ENCODE results near the gene GSK3A.

Gene GSK3A

GRCh38 chr19:42202290-42202880, 40.0 kb downstream of the GSK3A start:
- Histone ChIP-seq H2BK5ac (ENCODE audit: low read depth, low read length, poor library complexity, severe bottlenecking) (no peak overlapping the region), H3K14ac (ENCODE audit: low read length in 2 of 2) (no peak overlapping the region), H2BK15ac (ENCODE audit: low read depth, poor library complexity, severe bottlenecking) (no peak overlapping the region), H3K9ac (ENCODE audit: low read length) (no peak overlapping the region), H2AK5ac (ENCODE audit: low read length, severe bottlenecking) (no peak overlapping the region), H3K4ac (ENCODE audit: low read depth in 1 of 2, low read length in 2 of 2) (no peak overlapping the region), H3K4me3 (ENCODE audit: insufficient read depth in 1 of 2, low read depth in 1 of 2, low read length in 2 of 2) (no peak overlapping the region), H2BK120ac (ENCODE audit: low read depth, low read length) (no peak overlapping the region), H3K9me3 (ENCODE audit: control insufficient read depth, low read length) (no peaks in the 10 kb centered on the region), H4K91ac (ENCODE audit: low read length) (no peak overlapping the region), H3K18ac (ENCODE audit: low read depth in 1 of 2, low read length in 2 of 2) (no peak overlapping the region), H2BK12ac (ENCODE audit: low read length in 2 of 2) (no peak overlapping the region), H3K36me3 (ENCODE audit: control insufficient read depth in 1 of 2, insufficient read depth in 2 of 2, low read depth in 1 of 2, low read length in 2 of 2) (peaks cover 83 to 86% of the 10 kb centered on the region in 2 experiments), H3K27me3 (ENCODE audit: control insufficient read depth in 1 of 2, insufficient read depth in 1 of 2, low read length in 2 of 2) (no peaks in the 10 kb centered on the region), H3K79me1 (replicated peaks; ENCODE audit: low read length, poor library complexity, severe bottlenecking) (peaks cover 63% of the 10 kb centered on the region), H3K27ac (ENCODE audit: low read length, poor library complexity, severe bottlenecking) (no peak overlapping the region), H3K4me1 (ENCODE audit: control insufficient read depth, insufficient read depth, low read depth, low read length) (peaks cover 22% of the 10 kb centered on the region), H2AFZ (ENCODE audit: low read depth, low read length) (no peak overlapping the region), H3K4me2 (ENCODE audit: low read length, poor library complexity, severe bottlenecking) (no peak overlapping the region), H4K8ac (ENCODE audit: low read length) (no peak overlapping the region), H3K23ac (ENCODE audit: low read length in 2 of 2) (no peak overlapping the region)
- DNase-seq, result no peak
- 95% methylated on average over 5 of the region's 5 CpGs for WGBS

- Histone ChIP-seq H3K18ac (ENCODE audit: low read depth in 1 of 2, low read length in 2 of 2) (no peak overlapping the region), H3K27me3 (ENCODE audit: control insufficient read depth in 1 of 2, insufficient read depth in 1 of 2, low read length in 2 of 2) (no peaks in the 10 kb centered on the region), H2AK5ac (ENCODE audit: low read length, severe bottlenecking) (no peak overlapping the region), H3K9me3 (ENCODE audit: control insufficient read depth, low read length) (no peaks in the 10 kb centered on the region), H2BK5ac (ENCODE audit: low read depth, low read length, poor library complexity, severe bottlenecking) (no peak overlapping the region), H3K9ac (ENCODE audit: low read length) (no peak overlapping the region), H2AFZ (ENCODE audit: low read depth, low read length) (no peak overlapping the region), H2BK12ac (ENCODE audit: low read length in 2 of 2) (no peak overlapping the region), H2BK15ac (ENCODE audit: low read depth, poor library complexity, severe bottlenecking) (no peak overlapping the region), H2BK120ac (ENCODE audit: low read depth, low read length) (no peak overlapping the region), H4K8ac (ENCODE audit: low read length) (no peak overlapping the region), H3K36me3 (ENCODE audit: control insufficient read depth in 1 of 2, insufficient read depth in 2 of 2, low read depth in 1 of 2, low read length in 2 of 2) (peaks cover 83 to 86% of the 10 kb centered on the region in 2 experiments), H3K14ac (ENCODE audit: low read length in 2 of 2) (no peak overlapping the region), H3K27ac (ENCODE audit: low read length, poor library complexity, severe bottlenecking) (no peak overlapping the region), H4K91ac (ENCODE audit: low read length) (no peak overlapping the region), H3K4me3 (ENCODE audit: insufficient read depth in 1 of 2, low read depth in 1 of 2, low read length in 2 of 2) (no peak overlapping the region), H3K4me1 (ENCODE audit: control insufficient read depth, insufficient read depth, low read depth, low read length) (peaks cover 17% of the 10 kb centered on the region), H3K4ac (ENCODE audit: low read depth in 1 of 2, low read length in 2 of 2) (no peak overlapping the region), H3K79me1 (replicated peaks; ENCODE audit: low read length, poor library complexity, severe bottlenecking) (peaks cover 57% of the 10 kb centered on the region), H3K23ac (ENCODE audit: low read length in 2 of 2) (no peak overlapping the region), H3K4me2 (ENCODE audit: low read length, poor library complexity, severe bottlenecking) (no peak overlapping the region)
- no peak for DNase-seq
- WGBS, result 92% methylated on average over 5 of the region's 6 CpGs
Observed at GRCh38 chr19:42201489-42202289, 40.7 kb downstream of the GSK3A start.

DNA sequence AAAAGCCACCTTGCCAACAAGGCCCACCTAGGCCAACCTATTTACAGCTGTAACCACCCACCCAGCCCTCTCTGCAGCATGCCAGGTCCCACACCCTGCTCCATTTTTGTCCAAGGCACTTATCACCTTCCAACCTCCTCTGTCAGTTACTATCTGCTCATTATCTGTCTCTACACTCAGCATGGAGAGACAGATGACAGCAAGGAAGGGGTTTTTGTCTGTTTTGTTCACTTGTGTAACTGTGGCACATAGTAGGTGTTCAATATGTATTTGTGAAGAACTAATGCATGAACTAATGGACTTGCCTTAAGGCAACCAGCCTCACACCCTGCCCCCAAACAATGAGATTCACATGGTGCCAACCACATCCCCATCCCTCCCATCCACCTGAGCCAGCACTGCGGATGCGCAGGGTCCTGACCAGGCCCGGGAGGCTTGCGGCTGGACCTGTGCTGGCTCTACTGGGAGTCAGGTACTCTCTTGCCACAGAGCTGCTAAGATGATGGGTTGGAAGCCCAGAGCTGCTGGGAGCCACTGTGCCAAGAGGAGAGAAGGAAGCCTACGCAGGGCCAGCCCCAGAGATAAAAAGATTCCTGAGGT, 42.2 kb downstream of the GSK3A start:
- Histone ChIP-seq H2AK5ac (ENCODE audit: low read length, severe bottlenecking) (no peak overlapping the region), H2AFZ (ENCODE audit: low read depth, low read length) (no peak overlapping the region), H2BK12ac (ENCODE audit: low read length in 2 of 2) (no peak overlapping the region), H2BK15ac (ENCODE audit: low read depth, poor library complexity, severe bottlenecking) (no peak overlapping the region), H3K9me3 (ENCODE audit: control insufficient read depth, low read length) (no peaks in the 10 kb centered on the region), H3K4me3 (ENCODE audit: insufficient read depth in 1 of 2, low read depth in 1 of 2, low read length in 2 of 2) (peak overlapping the region in 1 of 2 experiments; percentile 32), H2BK120ac (ENCODE audit: low read depth, low read length) (no peak overlapping the region), H3K27ac (ENCODE audit: low read length, poor library complexity, severe bottlenecking) (no peak overlapping the region), H3K36me3 (ENCODE audit: control insufficient read depth in 1 of 2, insufficient read depth in 2 of 2, low read depth in 1 of 2, low read length in 2 of 2) (peaks cover 81 to 84% of the 10 kb centered on the region in 2 experiments), H3K18ac (ENCODE audit: low read depth in 1 of 2, low read length in 2 of 2) (no peak overlapping the region), H3K4me2 (ENCODE audit: low read length, poor library complexity, severe bottlenecking) (no peak overlapping the region), H3K23ac (ENCODE audit: low read length in 2 of 2) (no peak overlapping the region), H4K91ac (ENCODE audit: low read length) (no peak overlapping the region), H2BK5ac (ENCODE audit: low read depth, low read length, poor library complexity, severe bottlenecking) (no peak overlapping the region), H4K8ac (ENCODE audit: low read length) (no peak overlapping the region), H3K14ac (ENCODE audit: low read length in 2 of 2) (no peak overlapping the region), H3K4ac (ENCODE audit: low read depth in 1 of 2, low read length in 2 of 2) (no peak overlapping the region), H3K9ac (ENCODE audit: low read length) (no peak overlapping the region), H3K79me1 (replicated peaks; ENCODE audit: low read length, poor library complexity, severe bottlenecking) (peaks cover 54% of the 10 kb centered on the region), H3K4me1 (ENCODE audit: control insufficient read depth, insufficient read depth, low read depth, low read length) (peaks cover 17% of the 10 kb centered on the region), H3K27me3 (ENCODE audit: control insufficient read depth in 1 of 2, insufficient read depth in 1 of 2, low read length in 2 of 2) (no peaks in the 10 kb centered on the region)
- DNase-seq, result no peak
- 99% methylated on average over 5 of the region's 5 CpGs for WGBS

DNA sequence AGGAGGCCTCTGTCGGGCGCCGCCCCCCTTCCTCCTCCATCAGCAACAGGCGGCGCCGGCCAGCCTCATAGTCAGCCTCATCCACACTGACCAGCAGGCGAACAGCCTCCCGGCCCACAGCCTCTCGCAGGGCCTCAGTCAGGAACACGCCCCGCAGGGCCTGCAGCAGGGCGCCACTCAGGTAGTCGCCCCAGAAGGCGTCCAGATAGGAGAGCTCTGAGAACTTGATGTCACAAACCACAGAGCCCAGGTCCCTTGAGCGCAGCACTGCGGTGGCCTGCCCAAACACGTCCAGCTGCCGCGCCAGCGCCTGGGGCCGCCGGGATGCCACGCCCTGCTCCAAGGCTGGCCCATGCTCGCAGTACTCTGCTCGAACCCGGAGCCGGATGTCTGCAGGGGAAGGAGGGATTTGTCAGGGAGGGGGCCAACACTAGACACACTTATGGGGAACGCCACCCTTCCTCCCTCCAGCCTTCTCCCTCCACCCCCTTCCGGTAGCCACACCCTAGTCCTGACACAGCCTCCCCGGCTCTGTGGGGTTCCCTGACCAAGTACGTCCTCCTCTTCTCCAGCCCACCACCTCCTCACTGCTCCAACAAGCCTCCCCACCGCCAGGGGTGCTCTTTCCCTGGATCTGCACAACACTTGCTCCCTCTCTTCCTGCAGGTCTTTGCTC, 42.8 kb downstream of the GSK3A start:
- Histone ChIP-seq H2AK5ac (ENCODE audit: low read length, severe bottlenecking) (no peak overlapping the region), H3K9ac (ENCODE audit: low read length) (no peak overlapping the region), H3K27ac (ENCODE audit: low read length, poor library complexity, severe bottlenecking) (no peak overlapping the region), H3K36me3 (ENCODE audit: control insufficient read depth in 1 of 2, insufficient read depth in 2 of 2, low read depth in 1 of 2, low read length in 2 of 2) (peaks cover 77 to 79% of the 10 kb centered on the region in 2 experiments), H3K79me1 (replicated peaks; ENCODE audit: low read length, poor library complexity, severe bottlenecking) (peaks cover 50% of the 10 kb centered on the region), H2BK120ac (ENCODE audit: low read depth, low read length) (no peak overlapping the region), H2BK12ac (ENCODE audit: low read length in 2 of 2) (no peak overlapping the region), H4K91ac (ENCODE audit: low read length) (no peak overlapping the region), H3K4me3 (ENCODE audit: insufficient read depth in 1 of 2, low read depth in 1 of 2, low read length in 2 of 2) (no peak overlapping the region), H3K27me3 (ENCODE audit: control insufficient read depth in 1 of 2, insufficient read depth in 1 of 2, low read length in 2 of 2) (no peaks in the 10 kb centered on the region), H2BK15ac (ENCODE audit: low read depth, poor library complexity, severe bottlenecking) (peak overlapping the region; percentile 20), H3K4me2 (ENCODE audit: low read length, poor library complexity, severe bottlenecking) (no peak overlapping the region), H3K4ac (ENCODE audit: low read depth in 1 of 2, low read length in 2 of 2) (no peak overlapping the region), H4K8ac (ENCODE audit: low read length) (no peak overlapping the region), H2BK5ac (ENCODE audit: low read depth, low read length, poor library complexity, severe bottlenecking) (no peak overlapping the region), H2AFZ (ENCODE audit: low read depth, low read length) (no peak overlapping the region), H3K14ac (ENCODE audit: low read length in 2 of 2) (no peak overlapping the region), H3K4me1 (ENCODE audit: control insufficient read depth, insufficient read depth, low read depth, low read length) (peaks cover 17% of the 10 kb centered on the region), H3K9me3 (ENCODE audit: control insufficient read depth, low read length) (no peaks in the 10 kb centered on the region), H3K18ac (ENCODE audit: low read depth in 1 of 2, low read length in 2 of 2) (no peak overlapping the region), H3K23ac (ENCODE audit: low read length in 2 of 2) (no peak overlapping the region)
- WGBS, result 93% methylated on average over 32 of the region's 32 CpGs
- no peak for DNase-seq
